GM21390 (cell line): ENCODE results near the gene SERPINB13.
"Not testable (repeated sequence)": the region's sequence is repeated elsewhere in the genome, so short reads cannot be mapped to it uniquely, and the experiment has no call there.

Source experiments
- ATAC-seq: cut with Tn5 transposase; IDR thresholded peaks from one replicate; pipeline ENCODE4 v1.9.1; 2021; ENCODE audit not compliant: unreplicated experiment

SERPINB13 gene

GRCh38 chr18:63644694-63645093, 57.6 kb downstream of the SERPINB13 start:
- ATAC-seq, result not testable (repeated sequence)

GRCh38 chr18:63646936-63647335, 59.8 kb downstream of the SERPINB13 start:
- ATAC-seq, result no peak

GRCh38 chr18:63648241-63648640, 61.1 kb downstream of the SERPINB13 start:
- ATAC-seq, result no peak
